Epithelial cell of proximal tubule (primary cell): Measurements from ENCODE around the gene TMBIM6. TPM values are rescaled to one million over a fixed set of nuclear protein-coding genes. Genes with fewer than 3 reads are reported as not detected.
A peak's percentile ranks its signal among the peaks of the same experiment; 100 is the strongest.

Experiments used
- DNase-seq: peaks from one replicate; pipeline ENCODE4 v3.0.0-alpha.2; 2011; ENCODE audit warnings: low read depth
- H3K4me3 ChIP-seq: 2 replicates; pipeline ENCODE4 v1.5.1; 2011; ENCODE audit warnings: low read depth, mild to moderate bottlenecking, low read length
- total RNA-seq: library from RNA; depleted of rRNA; stranded (reverse); fragments of >200 nt; gene quantifications from 2 replicates; pipeline ENCODE4 v1.2.3, GENCODE V29; 2015
- TF ChIP-seq, protein P1 (sequence below): conservative IDR thresholded peaks from 2 replicates; pipeline ENCODE4 v1.5.1; 2012; ENCODE audit warnings: low read depth, mild to moderate bottlenecking, low read length

TMBIM6 gene, protein sequence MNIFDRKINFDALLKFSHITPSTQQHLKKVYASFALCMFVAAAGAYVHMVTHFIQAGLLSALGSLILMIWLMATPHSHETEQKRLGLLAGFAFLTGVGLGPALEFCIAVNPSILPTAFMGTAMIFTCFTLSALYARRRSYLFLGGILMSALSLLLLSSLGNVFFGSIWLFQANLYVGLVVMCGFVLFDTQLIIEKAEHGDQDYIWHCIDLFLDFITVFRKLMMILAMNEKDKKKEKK
- 429 and 436 TPM in 2 replicates for total RNA-seq

DNA sequence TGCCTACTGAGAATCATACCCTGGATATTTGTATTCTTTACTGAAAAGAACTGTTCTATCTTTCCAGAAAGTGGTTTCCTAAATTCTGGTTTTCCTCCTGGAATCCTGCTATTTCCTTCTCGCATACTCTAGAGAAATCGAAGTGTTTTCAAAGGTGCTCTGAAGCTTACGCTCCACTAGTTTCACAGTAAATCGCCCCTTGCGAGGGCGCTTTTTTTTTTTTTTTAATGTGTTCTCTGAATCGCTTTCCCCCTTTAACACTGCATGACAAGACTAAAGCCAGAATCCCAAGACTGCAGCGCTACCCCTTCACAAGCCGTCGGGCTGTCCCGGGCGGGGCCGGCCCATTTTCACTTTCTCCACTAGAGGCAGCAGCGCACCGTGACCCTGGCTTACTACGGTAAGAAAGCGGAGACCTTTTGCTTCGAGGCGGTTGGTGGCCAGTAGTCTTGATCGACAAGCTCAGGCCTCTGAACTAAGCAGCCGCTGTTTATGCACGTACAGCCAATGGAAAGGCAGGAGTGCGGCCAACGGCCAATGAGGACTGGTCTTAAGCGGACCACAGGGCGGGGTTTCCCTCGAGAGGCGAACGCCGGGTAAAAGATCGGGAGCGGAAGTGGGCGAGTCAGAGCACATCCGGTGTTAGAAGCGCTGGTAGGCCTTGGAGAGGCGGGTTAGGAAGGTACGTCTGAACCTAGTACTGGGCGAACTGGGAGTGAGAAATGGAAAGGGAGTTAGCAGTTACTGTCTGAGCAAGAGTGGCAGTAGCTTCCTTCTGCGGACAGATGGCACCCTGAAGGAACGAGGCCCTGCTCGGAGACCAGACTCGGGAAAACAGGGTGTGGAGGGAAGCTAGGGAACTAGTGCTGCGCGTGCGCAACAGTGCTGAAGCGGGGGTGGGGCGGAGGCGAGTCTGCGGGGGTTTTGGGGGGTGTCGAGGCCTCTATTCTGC lies at the start of gene TMBIM6:
TSS of gene TMBIM6 (plus strand) at position 628 of the 952 bp plus-strand sequence. CDS start 10,937 bp downstream, outside the sequence.
- H3K4me3 ChIP-seq, result peak within 1 kb of the TSS; percentile 82
- peak; percentile 99 for DNase-seq
- TF ChIP-seq, protein P1, sequence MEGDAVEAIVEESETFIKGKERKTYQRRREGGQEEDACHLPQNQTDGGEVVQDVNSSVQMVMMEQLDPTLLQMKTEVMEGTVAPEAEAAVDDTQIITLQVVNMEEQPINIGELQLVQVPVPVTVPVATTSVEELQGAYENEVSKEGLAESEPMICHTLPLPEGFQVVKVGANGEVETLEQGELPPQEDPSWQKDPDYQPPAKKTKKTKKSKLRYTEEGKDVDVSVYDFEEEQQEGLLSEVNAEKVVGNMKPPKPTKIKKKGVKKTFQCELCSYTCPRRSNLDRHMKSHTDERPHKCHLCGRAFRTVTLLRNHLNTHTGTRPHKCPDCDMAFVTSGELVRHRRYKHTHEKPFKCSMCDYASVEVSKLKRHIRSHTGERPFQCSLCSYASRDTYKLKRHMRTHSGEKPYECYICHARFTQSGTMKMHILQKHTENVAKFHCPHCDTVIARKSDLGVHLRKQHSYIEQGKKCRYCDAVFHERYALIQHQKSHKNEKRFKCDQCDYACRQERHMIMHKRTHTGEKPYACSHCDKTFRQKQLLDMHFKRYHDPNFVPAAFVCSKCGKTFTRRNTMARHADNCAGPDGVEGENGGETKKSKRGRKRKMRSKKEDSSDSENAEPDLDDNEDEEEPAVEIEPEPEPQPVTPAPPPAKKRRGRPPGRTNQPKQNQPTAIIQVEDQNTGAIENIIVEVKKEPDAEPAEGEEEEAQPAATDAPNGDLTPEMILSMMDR, result peak; percentile 90

DNA sequence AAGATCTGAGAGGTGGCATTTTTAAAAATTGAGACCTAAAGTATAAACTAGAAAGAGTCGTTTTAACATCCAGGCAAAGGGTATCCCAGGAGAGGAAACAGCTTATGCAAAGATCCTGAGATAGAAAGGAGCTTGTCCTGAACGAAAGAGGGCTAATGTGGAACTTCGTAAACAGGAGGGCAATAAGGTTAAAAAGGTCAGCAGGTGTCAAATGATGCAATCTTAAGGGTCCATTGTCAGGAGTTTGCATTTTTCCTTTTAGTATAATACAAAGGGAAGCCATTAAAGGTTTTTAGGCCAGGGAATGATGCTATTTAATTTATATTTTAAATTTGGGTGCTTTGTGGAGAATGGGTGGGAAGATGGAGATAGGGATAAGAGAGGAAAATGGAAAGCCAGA lies 48.5 kb upstream of the TMBIM6 start:
- DNase-seq, result no peak
- TF ChIP-seq, protein P1, result no peak

DNA sequence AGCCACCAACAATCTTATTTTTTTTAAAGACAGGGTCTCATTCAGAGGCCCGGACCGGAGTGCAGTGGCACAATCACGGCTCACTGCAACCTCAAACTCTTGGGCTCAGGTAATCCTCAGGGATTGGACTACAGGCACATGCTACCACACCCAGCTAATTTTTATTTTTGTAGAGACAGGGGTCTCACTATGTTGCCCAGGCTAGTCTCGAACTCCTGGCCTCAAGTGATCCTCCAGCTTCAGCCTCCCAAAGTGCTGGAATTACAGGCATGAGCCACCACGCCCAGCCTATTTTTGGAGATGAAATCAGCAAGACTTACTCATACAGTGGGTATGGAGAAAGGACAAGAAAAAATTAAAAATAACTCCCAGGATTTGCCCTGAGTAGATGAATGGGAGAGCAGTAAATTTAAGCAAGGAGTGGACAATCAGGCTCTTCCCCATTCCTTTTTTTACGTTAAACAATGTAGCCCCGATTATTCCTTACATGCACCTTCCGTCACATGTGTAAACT lies 47.4 kb upstream of the TMBIM6 start:
- no peak for DNase-seq
- TF ChIP-seq, protein P1, result no peak

More for the DNA sequence above, 48.5 kb upstream of the TMBIM6 start:
- H3K4me3 ChIP-seq, result no peak overlapping the region

DNA sequence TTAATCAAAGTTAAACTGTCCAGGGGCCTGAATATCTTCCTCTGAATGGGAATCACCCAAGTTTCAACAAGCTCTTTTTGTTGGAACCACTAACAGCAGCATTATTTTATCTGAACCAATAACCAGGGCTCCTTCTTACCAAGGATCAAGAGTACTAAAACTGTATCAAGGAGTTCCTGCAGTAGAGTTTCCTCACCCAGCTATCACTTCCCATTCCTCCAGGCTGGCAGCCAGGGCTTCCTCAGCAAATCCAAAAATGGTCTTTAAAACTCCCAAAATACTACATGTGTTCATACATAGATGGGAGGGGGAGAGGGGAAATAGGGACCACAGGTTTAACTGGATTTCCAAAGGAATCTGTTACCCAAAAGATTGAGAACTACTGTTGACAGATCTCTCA lies 44.6 kb upstream of the TMBIM6 start:
- H3K4me3 ChIP-seq, result no peak overlapping the region
- TF ChIP-seq, protein P1, result no peak
- no peak for DNase-seq

More for the DNA sequence above, 47.4 kb upstream of the TMBIM6 start:
- no peak overlapping the region for H3K4me3 ChIP-seq

DNA sequence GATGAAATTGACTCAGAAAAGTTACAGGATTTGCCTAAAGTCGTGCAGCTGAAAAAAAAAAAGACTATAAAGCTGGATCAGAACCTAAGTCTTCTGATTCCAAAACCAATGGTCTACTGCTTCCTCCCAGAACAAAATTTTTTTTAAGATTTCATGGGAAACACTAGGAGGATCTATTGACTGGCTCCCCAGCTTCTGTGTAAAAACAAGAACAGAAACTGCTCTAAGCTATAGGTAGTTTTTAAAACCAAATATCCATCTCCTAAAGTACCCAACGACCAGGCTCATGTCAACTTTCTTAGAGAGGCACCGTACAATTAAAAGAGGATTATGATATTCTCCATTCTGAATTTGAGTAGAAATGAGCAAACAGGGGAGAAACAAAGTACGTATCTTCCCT lies 43.5 kb upstream of the TMBIM6 start:
- H3K4me3 ChIP-seq, result no peak overlapping the region
- DNase-seq, result no peak
- TF ChIP-seq, protein P1, result no peak

DNA sequence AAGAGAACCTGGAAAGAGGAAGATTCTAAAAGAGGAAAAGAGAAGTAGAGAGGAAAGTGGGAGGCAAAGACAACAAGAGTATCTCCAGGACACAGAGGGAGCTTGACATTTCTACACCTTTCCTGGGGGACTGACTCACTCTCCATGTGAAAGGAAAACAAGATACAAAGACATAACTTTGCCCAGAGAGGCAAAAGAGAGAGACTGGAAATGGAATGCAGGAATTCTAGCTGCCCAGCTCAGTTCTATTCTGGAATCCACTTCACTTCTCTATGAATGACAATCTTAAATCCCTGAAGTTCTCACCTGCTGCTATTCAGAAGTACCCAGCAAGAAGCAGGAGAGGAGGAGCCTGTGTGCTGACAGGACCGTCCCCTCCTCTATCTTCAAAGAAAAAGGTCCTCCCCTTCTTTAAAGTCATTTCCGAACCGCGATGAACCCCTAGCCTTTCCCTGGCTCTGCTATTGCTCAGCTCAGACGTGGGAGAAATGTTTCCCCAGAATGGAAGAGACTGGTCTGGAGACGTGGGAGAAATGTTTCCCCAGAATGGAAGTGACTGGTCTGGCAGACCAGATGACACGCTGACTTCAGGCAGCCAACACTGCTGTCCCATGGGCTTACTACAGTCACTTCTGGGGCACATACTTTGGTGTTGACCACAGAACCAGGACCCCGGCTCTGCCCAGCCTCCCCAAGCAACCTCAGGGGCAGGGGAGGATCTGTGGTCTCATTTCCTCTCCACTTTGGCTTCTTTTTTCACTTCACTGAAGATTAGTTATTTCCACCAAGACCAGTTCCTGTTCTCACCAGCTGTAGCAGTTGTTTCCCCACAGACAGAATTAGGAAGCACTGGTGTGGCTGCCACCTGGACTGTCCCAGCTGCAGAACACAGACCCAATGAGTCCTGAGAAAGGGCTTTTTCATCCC lies 42.5 kb upstream of the TMBIM6 start:
- peak; percentile 56 for DNase-seq
- TF ChIP-seq, protein P1, result no peak
- peak overlapping the region; percentile 40 for H3K4me3 ChIP-seq
